SK-MEL-5 (cell line): Measurements from ENCODE around the gene NUP107. TPM values are rescaled to one million over a fixed set of nuclear protein-coding genes. Genes with fewer than 3 reads are reported as not detected.

Experiments
- DNase-seq: peaks from one replicate; pipeline ENCODE4 v3.0.0-alpha.2; 2016; ENCODE audit warnings: low read depth, low spot score
- in situ Hi-C: cut with HindIII; loops from 2 replicates; pipeline ENCODE4 v1.10.0; 2016; ENCODE audit warnings: low sequenced_read_pairs, high pct_unique_total_duplicates, low pct_unique_long_range_greater_than_20kb
- total RNA-seq: library from RNA; depleted of rRNA; stranded (reverse); fragments of >200 nt; shearing (Covaris generic); gene quantifications from 2 replicates; pipeline ENCODE4 v1.2.3, GENCODE V29; 2014

Gene NUP107
- total RNA-seq, 1 experiment from 2014 or later, result 69.8 TPM

GRCh38 chr12:68695454-68695853 lies 8.7 kb downstream of the NUP107 start:
- no peak for DNase-seq
- in situ Hi-C loops, result no loop called here

- DNase-seq, result peak; percentile 70
- in situ Hi-C loops, result no loop called here
Observed at GRCh38 chr12:68699486-68699885, 12.7 kb downstream of the NUP107 start.

- DNase-seq, result no peak
- in situ Hi-C loops, result no loop called here
Observed at GRCh38 chr12:68727776-68728175, 41.0 kb downstream of the NUP107 start.

- no peak for DNase-seq
- in situ Hi-C loops, result no loop called here
Observed at GRCh38 chr12:68733661-68734071, 46.9 kb downstream of the NUP107 start.

- in situ Hi-C loops, result no loop called here
- no peak for DNase-seq
Observed at GRCh38 chr12:68739891-68740290, 53.1 kb downstream of the NUP107 start.

GRCh38 chr12:68743356-68743755 lies 56.6 kb downstream of the NUP107 start:
- in situ Hi-C loops, result no loop called here
- DNase-seq, result no peak

GRCh38 chr12:68745376-68745903 lies 58.7 kb downstream of the NUP107 start:
- no peak for DNase-seq
- in situ Hi-C loops, result no loop called here

- in situ Hi-C loops, result no loop called here
- DNase-seq, result peak; percentile 94
Observed at GRCh38 chr12:68745904-68746571, 59.3 kb downstream of the NUP107 start, which contains the start of gene SLC35E3. Gene SLC35E3, plus strand, starts transcription at chr12:68746176. Its CDS starts 202 bp downstream, at chr12:68746378.

GRCh38 chr12:68746572-68747180 lies 59.9 kb downstream of the NUP107 start:
- in situ Hi-C loops, result no loop called here
- peak; percentile 70 for DNase-seq

GRCh38 chr12:68749443-68749842 lies 62.7 kb downstream of the NUP107 start:
- no peak for DNase-seq
- in situ Hi-C loops, result no loop called here

- in situ Hi-C loops, result no loop called here
- DNase-seq, result no peak
Observed at GRCh38 chr12:68749861-68750260, 63.1 kb downstream of the NUP107 start.

- in situ Hi-C loops, result no loop called here
- DNase-seq, result peak; percentile 91
Observed at GRCh38 chr12:68750506-68750905, 63.7 kb downstream of the NUP107 start.

GRCh38 chr12:68755536-68756243 lies 68.9 kb downstream of the NUP107 start:
- no peak for DNase-seq
- in situ Hi-C loops, result no loop called here

- in situ Hi-C loops, result no loop called here
- no peak for DNase-seq
Observed at GRCh38 chr12:68759852-68760251, 73.1 kb downstream of the NUP107 start.

- no peak for DNase-seq
- in situ Hi-C loops, result no loop called here
Observed at GRCh38 chr12:68760806-68761441, 74.1 kb downstream of the NUP107 start.

GRCh38 chr12:68761442-68761812 lies 74.6 kb downstream of the NUP107 start:
- in situ Hi-C loops, result no loop called here
- no peak for DNase-seq

GRCh38 chr12:68761901-68762630 lies 75.3 kb downstream of the NUP107 start:
- no peak for DNase-seq

More at GRCh38 chr12:68761901-68762630, 75.3 kb downstream of the NUP107 start:
- in situ Hi-C loops, result no loop called here
